PC-9 (cell line): Measurements from ENCODE around the gene UNC13D. TPM values are rescaled to one million over a fixed set of nuclear protein-coding genes. Genes with fewer than 3 reads are reported as not detected.

Experiments
- BruUV-seq: library from RNA; stranded (reverse); fragments of 400-500 nt; replicated peaks from 2 replicates; lab custom pipeline; 2021; lab: Mats Ljungman, UMichigan
- CTCF ChIA-PET: fragments of 300-600 bp; sonication (Branson Sonifier 250); formaldehyde crosslinking; loops from one replicate; lab custom pipeline; 2022; ENCODE audit warnings: antibody characterized with exemption; lab: Charles Lee
- POLR2A ChIA-PET: fragments of 300-600 bp; sonication (Branson Sonifier 250); formaldehyde crosslinking; loops from one replicate; lab custom pipeline; 2022; ENCODE audit warnings: antibody characterized with exemption; ENCODE audit not compliant: unreplicated experiment; lab: Charles Lee
- DNase-seq, 2 experiments: peaks; one replicate each; pipeline versions ENCODE4 v3.0.0 to v3.0.0-alpha.2; 2015 to 2022; ENCODE audit warnings: mixed read lengths in 1 of 2
- H2AFZ ChIP-seq: fragments of 200-600 bp; sonication (generic); 2 replicates; pipeline ENCODE4 v1.8.1; 2017; ENCODE audit warnings: antibody characterized with exemption
- H3F3A ChIP-seq: fragments of 200-600 bp; sonication (generic); 2 replicates; pipeline ENCODE4 v1.8.1; 2017; ENCODE audit warnings: antibody characterized with exemption, mild to moderate bottlenecking, low read depth; ENCODE audit not compliant: insufficient read depth
- H3K27ac ChIP-seq: fragments of 200-600 bp; sonication (generic); 2 replicates; pipeline ENCODE4 v1.6.1; 2016; ENCODE audit warnings: mixed run types
- H3K27me3 ChIP-seq: fragments of 200-600 bp; sonication (generic); 2 replicates; pipeline ENCODE4 v1.6.1; 2016; ENCODE audit warnings: low read depth, mixed run types; ENCODE audit not compliant: insufficient read depth
- H3K36me3 ChIP-seq: fragments of 200-600 bp; sonication (generic); 2 replicates; pipeline ENCODE4 v1.6.1; 2016; ENCODE audit warnings: low read depth, mixed run types
- H3K4me1 ChIP-seq: fragments of 200-600 bp; sonication (generic); replicated peaks from 2 replicates; pipeline ENCODE4 v1.6.1; 2016; ENCODE audit warnings: mixed run types; ENCODE audit not compliant: insufficient read depth
- H3K4me2 ChIP-seq: fragments of 200-600 bp; sonication (generic); 2 replicates; pipeline ENCODE4 v1.6.1; 2017; ENCODE audit warnings: mixed run types
- H3K4me3 ChIP-seq: fragments of 200-600 bp; sonication (generic); 2 replicates; pipeline ENCODE4 v1.6.1; 2016; ENCODE audit warnings: mixed run types
- H3K79me2 ChIP-seq: fragments of 200-600 bp; sonication (generic); 2 replicates; pipeline ENCODE4 v1.6.1; 2017; ENCODE audit warnings: low read depth, mixed run types
- H3K9me2 ChIP-seq: fragments of 200-600 bp; sonication (generic); 2 replicates; pipeline ENCODE4 v1.8.1; 2017; ENCODE audit warnings: mild to moderate bottlenecking; ENCODE audit not compliant: insufficient read depth
- H3K9me3 ChIP-seq: fragments of 200-600 bp; sonication (generic); 2 replicates; pipeline ENCODE4 v1.8.1; 2016; ENCODE audit warnings: low read depth; ENCODE audit not compliant: insufficient read depth
- H4K20me1 ChIP-seq: fragments of 200-600 bp; sonication (generic); 2 replicates; pipeline ENCODE4 v1.8.1; 2017; ENCODE audit not compliant: insufficient read depth
- EZH2 ChIP-seq: fragments of 200-600 bp; sonication (generic); IDR thresholded peaks from 2 replicates; pipeline ENCODE4 v1.8.0; 2017; ENCODE audit warnings: antibody characterized with exemption, low read depth
- intact Hi-C: fragments of 100-400 bp; cut with micrococcal nuclease; formaldehyde crosslinking; loops from one replicate; pipeline ENCODE4 v1.10.0; 2022; ENCODE audit not compliant: unreplicated experiment
- total RNA-seq: library from RNA; stranded (reverse); gene quantifications from 2 replicates; pipeline ENCODE4 v1.2.3, GENCODE V29; 2021
- TF ChIP-seq, protein P1 (sequence below): fragments of 200-600 bp; sonication (generic); conservative IDR thresholded peaks from 2 replicates; pipeline ENCODE4 v1.6.1; 2017; ENCODE audit warnings: mixed run types, antibody characterized with exemption, mild to moderate bottlenecking, moderate library complexity

Gene UNC13D
- total RNA-seq, 1 experiment from 2014 or later, result 94.4 TPM

DNA sequence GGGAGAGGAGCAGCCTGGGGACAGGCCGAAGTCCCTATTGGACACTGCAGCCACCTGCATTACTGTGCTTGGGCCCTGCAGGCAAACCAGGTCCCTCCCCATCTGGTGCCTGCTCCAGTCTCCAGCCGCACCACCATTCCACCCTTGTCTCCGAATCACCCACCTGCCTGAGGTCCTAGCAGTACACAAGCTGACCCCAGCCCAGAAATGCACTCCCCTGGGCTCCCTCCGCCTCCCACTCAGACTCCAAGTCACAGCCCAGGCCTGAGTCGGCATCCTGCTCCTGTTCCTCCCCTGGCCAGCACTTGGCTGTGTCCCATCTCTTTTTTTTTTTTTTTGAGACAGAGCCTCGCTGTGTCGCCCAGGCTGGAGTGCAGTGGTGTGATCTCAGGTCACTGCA, 6.3 kb downstream of the UNC13D start:
- H3K4me3 ChIP-seq, result no peak overlapping the region
- no peaks in the 10 kb centered on the region for H4K20me1 ChIP-seq
- H3K4me1 ChIP-seq, result no peaks in the 10 kb centered on the region
- no peak for DNase-seq
- H3F3A ChIP-seq, result peaks cover 4% of the 10 kb centered on the region; the same call in 1 of the 2 replicates
- no peak overlapping the region for H3K4me2 ChIP-seq
- no peaks in the 10 kb centered on the region for H3K36me3 ChIP-seq
- no TSS peak for BruUV-seq
- no peaks in the 10 kb centered on the region for H3K27me3 ChIP-seq
- ChIA-PET POLR2A (no interaction called here), CTCF (interaction anchor here (0.6 kb wide), 1 partner anchor 155 kb away, joined by 6 read pairs; no protein-coding TSS in a partner anchor)
- TF ChIP-seq, protein P1, sequence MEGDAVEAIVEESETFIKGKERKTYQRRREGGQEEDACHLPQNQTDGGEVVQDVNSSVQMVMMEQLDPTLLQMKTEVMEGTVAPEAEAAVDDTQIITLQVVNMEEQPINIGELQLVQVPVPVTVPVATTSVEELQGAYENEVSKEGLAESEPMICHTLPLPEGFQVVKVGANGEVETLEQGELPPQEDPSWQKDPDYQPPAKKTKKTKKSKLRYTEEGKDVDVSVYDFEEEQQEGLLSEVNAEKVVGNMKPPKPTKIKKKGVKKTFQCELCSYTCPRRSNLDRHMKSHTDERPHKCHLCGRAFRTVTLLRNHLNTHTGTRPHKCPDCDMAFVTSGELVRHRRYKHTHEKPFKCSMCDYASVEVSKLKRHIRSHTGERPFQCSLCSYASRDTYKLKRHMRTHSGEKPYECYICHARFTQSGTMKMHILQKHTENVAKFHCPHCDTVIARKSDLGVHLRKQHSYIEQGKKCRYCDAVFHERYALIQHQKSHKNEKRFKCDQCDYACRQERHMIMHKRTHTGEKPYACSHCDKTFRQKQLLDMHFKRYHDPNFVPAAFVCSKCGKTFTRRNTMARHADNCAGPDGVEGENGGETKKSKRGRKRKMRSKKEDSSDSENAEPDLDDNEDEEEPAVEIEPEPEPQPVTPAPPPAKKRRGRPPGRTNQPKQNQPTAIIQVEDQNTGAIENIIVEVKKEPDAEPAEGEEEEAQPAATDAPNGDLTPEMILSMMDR, result no peak
- no peak for TF ChIP-seq EZH2
- no peaks in the 10 kb centered on the region for H3K9me2 ChIP-seq
- intact Hi-C loops, result no loop called here
- H2AFZ ChIP-seq, result no peak overlapping the region
- H3K27ac ChIP-seq, result no peak overlapping the region
- H3K9me3 ChIP-seq, result no peaks in the 10 kb centered on the region
- no peaks in the 10 kb centered on the region for H3K79me2 ChIP-seq

DNA sequence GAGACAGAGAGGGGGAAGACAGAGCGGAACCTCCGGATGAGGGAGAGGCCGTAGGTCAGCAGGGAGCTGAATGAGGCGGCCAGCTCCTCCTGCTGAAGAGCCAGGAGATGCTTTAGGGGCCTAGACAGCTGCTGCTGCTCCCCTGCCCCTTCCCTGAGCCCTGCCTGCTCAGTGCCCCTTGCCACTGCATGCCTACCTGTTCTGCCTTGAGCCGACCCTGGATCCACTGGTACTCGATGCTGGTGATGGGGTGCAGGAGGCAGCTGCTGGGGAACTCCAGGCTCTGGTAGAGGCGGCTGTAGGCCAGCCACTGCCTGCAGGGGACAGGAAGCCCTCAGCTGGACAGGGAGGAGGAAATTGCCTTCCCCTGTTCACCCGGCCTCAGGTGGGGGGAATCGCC, 7.6 kb downstream of the UNC13D start:
- TF ChIP-seq EZH2, result no peak
- TF ChIP-seq, protein P1, result no peak
- H3F3A ChIP-seq, result peaks cover 4% of the 10 kb centered on the region; the same call in 1 of the 2 replicates
- intact Hi-C loops, result no loop called here
- H3K27ac ChIP-seq, result no peak overlapping the region
- no peaks in the 10 kb centered on the region for H3K27me3 ChIP-seq
- no peak overlapping the region for H2AFZ ChIP-seq
- no peak overlapping the region for H3K4me2 ChIP-seq
- CTCF ChIA-PET, result interaction anchor here (0.5 kb wide), 1 partner anchor 588 kb away, joined by 4 read pairs; no protein-coding TSS in a partner anchor
- DNase-seq, result no peak
- no peaks in the 10 kb centered on the region for H3K4me1 ChIP-seq
- POLR2A ChIA-PET, result interaction anchor here (0.6 to 0.9 kb wide), 2 partner anchors 16 to 57 kb away, joined by 3 to 4 read pairs; no protein-coding TSS in a partner anchor
- no peaks in the 10 kb centered on the region for H4K20me1 ChIP-seq
- H3K9me2 ChIP-seq, result no peaks in the 10 kb centered on the region
- no TSS peak for BruUV-seq
- H3K79me2 ChIP-seq, result no peaks in the 10 kb centered on the region
- no peak overlapping the region for H3K4me3 ChIP-seq
- no peaks in the 10 kb centered on the region for H3K36me3 ChIP-seq
- no peaks in the 10 kb centered on the region for H3K9me3 ChIP-seq

DNA sequence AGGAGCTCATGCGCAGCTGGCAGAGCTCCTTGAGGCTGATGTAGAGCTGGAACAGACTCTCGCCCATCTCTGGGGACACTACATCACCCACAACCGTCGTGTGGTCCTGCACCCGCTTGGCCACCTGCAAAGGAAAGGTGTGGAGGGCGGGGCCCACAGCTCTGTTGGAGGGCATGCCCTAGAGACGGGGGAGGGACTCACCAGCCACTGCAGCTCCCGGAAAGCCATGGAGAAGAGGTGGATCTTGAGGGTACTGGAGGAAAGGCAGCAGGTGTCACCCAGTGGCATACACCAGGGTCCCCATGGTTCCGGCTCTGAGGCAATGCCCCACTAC, 8.6 kb downstream of the UNC13D start:
- no peaks in the 10 kb centered on the region for H3K9me2 ChIP-seq
- no peak overlapping the region for H3K27ac ChIP-seq
- no peak for DNase-seq
- peaks cover 4% of the 10 kb centered on the region; the same call in 1 of the 2 replicates for H3F3A ChIP-seq
- no peaks in the 10 kb centered on the region for H3K27me3 ChIP-seq
- H3K79me2 ChIP-seq, result no peaks in the 10 kb centered on the region
- intact Hi-C loops, result no loop called here
- CTCF ChIA-PET, result no interaction called here
- H2AFZ ChIP-seq, result no peak overlapping the region
- H3K4me3 ChIP-seq, result no peak overlapping the region
- POLR2A ChIA-PET, result interaction anchor here (0.6 to 0.9 kb wide), 2 partner anchors 56 to 63 kb away, joined by 3 read pairs; no protein-coding TSS in a partner anchor
- no peaks in the 10 kb centered on the region for H3K36me3 ChIP-seq
- H3K4me1 ChIP-seq, result no peaks in the 10 kb centered on the region
- TF ChIP-seq, protein P1, result no peak
- no peak for TF ChIP-seq EZH2
- no TSS peak for BruUV-seq
- no peak overlapping the region for H3K4me2 ChIP-seq
- H4K20me1 ChIP-seq, result no peaks in the 10 kb centered on the region
- H3K9me3 ChIP-seq, result no peaks in the 10 kb centered on the region
